Endothelial cell of umbilical vein (primary cell): ENCODE measurements around the gene LTF. TPM values are rescaled to one million over a fixed set of nuclear protein-coding genes. Genes with fewer than 3 reads are reported as not detected.

Experiments
- BruUV-seq: library from RNA; stranded (reverse); fragments of 400-500 nt; replicated peaks from 2 replicates; lab custom pipeline; 2021; lab: Mats Ljungman, UMichigan
- CTCF ChIA-PET: fragments of 300-600, 350-600 bp; sonication (Branson Sonifier 250); formaldehyde crosslinking; loops from one replicate; lab custom pipeline; 2021; ENCODE audit warnings: antibody characterized with exemption, inconsistent platforms; lab: Charles Lee
- POLR2A ChIA-PET: fragments of 300-600, 350-600 bp; sonication (Branson Sonifier 250); formaldehyde crosslinking; loops from one replicate; lab custom pipeline; 2021; ENCODE audit warnings: antibody characterized with exemption, inconsistent platforms; lab: Charles Lee
- DNase-seq: peaks from one replicate; pipeline ENCODE4 v3.0.0-alpha.2; 2011; ENCODE audit warnings: low read depth, low spot score
- FAIRE-seq: peaks from 2 replicates; lab custom pipeline; 2011; peaks lifted over from hg19 to GRCh38; lab: Jason Lieb, UNC
- H2AFZ ChIP-seq: 2 replicates; pipeline ENCODE4 v1.6.0; 2012; ENCODE audit warnings: low read depth, low read length, control low read depth, inconsistent platforms
- H3K27ac ChIP-seq: 2 replicates; pipeline ENCODE4 v1.5.1; 2011; ENCODE audit warnings: low read depth, mild to moderate bottlenecking, control low read depth, low read length, moderate library complexity; ENCODE audit not compliant: insufficient read depth
- H3K27me3 ChIP-seq, 2 experiments: 2 replicates each; pipeline versions ENCODE4 v1.6.0 to v1.6.1; 2011; ENCODE audit warnings: low read length in 2 of 2, mixed read lengths in 1 of 2; ENCODE audit not compliant: control insufficient read depth in 2 of 2, insufficient read depth in 2 of 2
- H3K36me3 ChIP-seq, 2 experiments: 2 replicates in 1 of 2; 3 replicates in 1 of 2; pipeline ENCODE4 v1.5.1; 2011; ENCODE audit warnings: low read length in 2 of 2, mild to moderate bottlenecking in 1 of 2, moderate library complexity in 1 of 2; ENCODE audit not compliant: control insufficient read depth in 2 of 2, insufficient read depth in 2 of 2; ENCODE audit errors: extremely low read depth in 1 of 2
- H3K4me1 ChIP-seq: 3 replicates; pipeline ENCODE4 v1.5.1; 2011; ENCODE audit warnings: mild to moderate bottlenecking, low read length; ENCODE audit not compliant: control insufficient read depth, insufficient read depth; ENCODE audit errors: extremely low read depth
- H3K4me2 ChIP-seq: 2 replicates; pipeline ENCODE4 v1.6.1; 2011; ENCODE audit warnings: low read length, control low read depth, mixed read lengths; ENCODE audit not compliant: insufficient read depth
- H3K4me3 ChIP-seq, 3 experiments: fragments of 200-600 bp in 1 of 3; sonication (generic), shearing (Covaris generic) in 1 of 3; replicated peaks in 1 of 3; 2 replicates each; pipeline ENCODE4 v1.5.1; 2011 to 2016; ENCODE audit warnings: control low read depth in 3 of 3, low read length in 3 of 3, mild to moderate bottlenecking in 2 of 3, inconsistent platforms in 1 of 3, low read depth in 1 of 3, moderate library complexity in 1 of 3; ENCODE audit not compliant: insufficient read depth in 1 of 3
- H3K79me2 ChIP-seq: 2 replicates; pipeline ENCODE4 v1.6.0; 2012; ENCODE audit warnings: low read length, inconsistent platforms; ENCODE audit not compliant: control insufficient read depth, insufficient read depth
- H3K9ac ChIP-seq: replicated peaks from 2 replicates; pipeline ENCODE3; 2011; ENCODE audit warnings: low read length, control low read depth; ENCODE audit not compliant: insufficient read depth; ENCODE audit errors: extremely low read depth
- H3K9me1 ChIP-seq: replicated peaks from 3 replicates; pipeline ENCODE4 v1.6.0; 2011; ENCODE audit warnings: mild to moderate bottlenecking, low read length; ENCODE audit not compliant: control insufficient read depth, insufficient read depth; ENCODE audit errors: extremely low read depth
- H3K9me3 ChIP-seq: replicated peaks from 2 replicates; pipeline ENCODE4 v1.5.1; 2012; ENCODE audit warnings: low read length, inconsistent platforms; ENCODE audit not compliant: control insufficient read depth, insufficient read depth
- H4K20me1 ChIP-seq: replicated peaks from 2 replicates; pipeline ENCODE3; 2011; ENCODE audit warnings: mild to moderate bottlenecking, low read length; ENCODE audit not compliant: control insufficient read depth, insufficient read depth; ENCODE audit errors: extremely low read depth
- CTCF ChIP-seq, 2 donors: IDR thresholded peaks; 1 replicate in 1 of 2; 2 replicates in 1 of 2; pipeline ENCODE4 v1.5.1; 2011; ENCODE audit warnings: low read length in 2 of 2, mild to moderate bottlenecking in 2 of 2, moderate library complexity in 2 of 2, control low read depth in 1 of 2, inconsistent platforms in 1 of 2, low read depth in 1 of 2; ENCODE audit not compliant: insufficient read depth in 1 of 2; ENCODE audit errors: extremely low read depth in 1 of 2
- EZH2 ChIP-seq: IDR thresholded peaks from 2 replicates; pipeline ENCODE4 v1.6.1; 2012; ENCODE audit warnings: borderline replicate concordance, low read depth, mild to moderate bottlenecking, moderate library complexity, low read length, inconsistent platforms; ENCODE audit not compliant: severe bottlenecking
- GATA2 ChIP-seq: IDR thresholded peaks from 2 replicates; pipeline ENCODE4 v1.7.0; 2011; ENCODE audit warnings: low read depth, mild to moderate bottlenecking, moderate library complexity, mixed read lengths, low read length; ENCODE audit not compliant: insufficient read length, insufficient read depth
- MYC ChIP-seq: IDR thresholded peaks from one replicate; pipeline ENCODE4 v1.6.1; 2011; ENCODE audit warnings: mild to moderate bottlenecking, low read depth, low read length
- POLR2AphosphoS5 ChIP-seq: IDR thresholded peaks from 2 replicates; pipeline ENCODE4 v1.6.1; 2012; ENCODE audit warnings: low read depth, mild to moderate bottlenecking, control low read depth, low read length, moderate library complexity; ENCODE audit not compliant: insufficient read depth
- dilution Hi-C: fragments of 300-500 bp; cut with MboI; formaldehyde crosslinking; loops from one replicate; pipeline ENCODE4 v1.15.0; 2019; ENCODE audit warnings: low sequenced_read_pairs; ENCODE audit not compliant: extremely low pct_ligation_motif_present
- intact Hi-C: fragments of 100-400 bp; cut with micrococcal nuclease; formaldehyde crosslinking; loops from one replicate; pipeline ENCODE4 v1.10.0; 2022
- polyA plus RNA-seq, 4 experiments: library from polyadenylated mRNA; depleted of rRNA in 3 of 4; stranded (reverse) in 3 of 4; unstranded in 1 of 4; fragments of >200 nt; gene quantifications; 2 replicates each; pipeline versions ENCODE4 v1.2.1 to v1.2.3, GENCODE V29; 2011 to 2012; ENCODE audit warnings: missing spikeins in 1 of 4
- total RNA-seq: library from RNA; stranded (reverse); gene quantifications from 2 replicates; pipeline ENCODE4 v1.2.3, GENCODE V29; 2021
- TF ChIP-seq, protein P1 (sequence below): IDR thresholded peaks from 2 replicates; pipeline ENCODE4 v1.6.1; 2011; ENCODE audit not compliant: insufficient read depth, insufficient read length

LTF gene
- total and polyA plus RNA-seq, 2 donors (not counting 3 experiments of a cell fraction or from before 2014, with no cell fraction given) = not detected

- Histone ChIP-seq H3K27me3 (no peaks in the 10 kb centered on the region), H3K9ac (no peak overlapping the region), H4K20me1 (no peaks in the 10 kb centered on the region), H3K36me3 (no peaks in the 10 kb centered on the region), H3K27ac (no peak overlapping the region), H3K4me1 (peaks cover 12% of the 10 kb centered on the region), H3K9me3 (no peaks in the 10 kb centered on the region), H2AFZ (no peak overlapping the region), H3K4me3 (no peak overlapping the region), H3K9me1 (no peaks in the 10 kb centered on the region), H3K79me2 (no peaks in the 10 kb centered on the region), H3K4me2 (no peak overlapping the region)
- FAIRE-seq (no peak), DNase-seq (no peak)
- TF ChIP-seq POLR2AphosphoS5 (no peak), MYC (no peak), GATA2 (no peak), CTCF (IDR thresholded peaks at IDR 0.05; ENCODE audit: extremely low read depth in 1 of 2, insufficient read depth in 1 of 2, low read depth in 1 of 2, low read length in 2 of 2) (no peak), EZH2 (no peak)
- TF ChIP-seq, protein P1, sequence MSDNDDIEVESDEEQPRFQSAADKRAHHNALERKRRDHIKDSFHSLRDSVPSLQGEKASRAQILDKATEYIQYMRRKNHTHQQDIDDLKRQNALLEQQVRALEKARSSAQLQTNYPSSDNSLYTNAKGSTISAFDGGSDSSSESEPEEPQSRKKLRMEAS = no peak
- ChIA-PET CTCF (interaction anchor here (1.0 to 3.8 kb wide), 3 partner anchors 10 to 44 kb away, joined by 3 to 13 read pairs (median 3); no protein-coding TSS in a partner anchor), POLR2A (no interaction called here)
- BruUV-seq = no TSS peak
- intact Hi-C loops (no loop called here), dilution Hi-C loops (no loop called here)
Observed at GRCh38 chr3:46398186-46398955, 66.3 kb downstream of the LTF start.
